Measurements from ENCODE around the gene SETSIP.
"Not testable (repeated sequence)": the region's sequence is repeated elsewhere in the genome, so short reads cannot be mapped to it uniquely, and the experiment has no call there.

SETSIP gene

GRCh38 chr1:92051948-92052347, 23.3 kb downstream of the SETSIP start:
- peak; percentile 7 for DNase-seq (ENCODE audit: low spot score)

GRCh38 chr1:92045766-92046495, 29.3 kb downstream of the SETSIP start:
- no peak for DNase-seq (ENCODE audit: low spot score)

GRCh38 chr1:92043621-92044020, 31.6 kb downstream of the SETSIP start:
- DNase-seq (ENCODE audit: low spot score), result no peak

GRCh38 chr1:92040971-92041370, 34.2 kb downstream of the SETSIP start:
- no peak for DNase-seq (ENCODE audit: low spot score)

- no peak for DNase-seq (ENCODE audit: low spot score)
Observed at GRCh38 chr1:92038695-92039346, 36.4 kb downstream of the SETSIP start.

- no peak for DNase-seq (ENCODE audit: low spot score)
Observed at GRCh38 chr1:92037400-92037799, 37.8 kb downstream of the SETSIP start.

GRCh38 chr1:92031281-92032110, 43.7 kb downstream of the SETSIP start:
- peak; percentile 5 for DNase-seq (ENCODE audit: low spot score)

- peak; percentile 91 for DNase-seq (ENCODE audit: low spot score)
Observed at GRCh38 chr1:92030656-92031107, 44.5 kb downstream of the SETSIP start.

- DNase-seq (ENCODE audit: low spot score), result peak; percentile 11
Observed at GRCh38 chr1:92029241-92029922, 45.8 kb downstream of the SETSIP start.

GRCh38 chr1:92026806-92027205, 48.4 kb downstream of the SETSIP start:
- DNase-seq (ENCODE audit: low spot score), result no peak

GRCh38 chr1:92026042-92026441, 49.2 kb downstream of the SETSIP start:
- not testable (repeated sequence) for DNase-seq (ENCODE audit: low spot score)
